ENCODE measurements around the gene LDLRAD1. TPM values are rescaled to one million over a fixed set of nuclear protein-coding genes. Genes with fewer than 3 reads are reported as not detected.

LDLRAD1 gene
- total RNA-seq, 1 experiment from 2014 or later, result not detected

GRCh38 chr1:54003249-54003646 is 14.7 kb downstream of the LDLRAD1 start:
- Histone ChIP-seq H3K9me3 (ENCODE audit: control insufficient read depth, low read depth, low read length) (no peaks in the 10 kb centered on the region), H2BK20ac (ENCODE audit: low read depth, low read length, poor library complexity, severe bottlenecking) (no peak overlapping the region), H2BK120ac (ENCODE audit: low read depth, low read length, poor library complexity, severe bottlenecking) (no peak overlapping the region), H3K27me3 (ENCODE audit: insufficient read depth, low read length) (no peaks in the 10 kb centered on the region), H3K4me1 (ENCODE audit: insufficient read depth, low read length) (no peaks in the 10 kb centered on the region), H2AFZ (ENCODE audit: low read length) (no peak overlapping the region), H2AK5ac (ENCODE audit: insufficient read length, low read length) (no peak overlapping the region), H3K27ac (ENCODE audit: insufficient read length, low read depth, low read length) (no peak overlapping the region), H3K23me2 (ENCODE audit: insufficient read length, low read depth, low read length, poor library complexity, severe bottlenecking) (no peaks in the 10 kb centered on the region), H2BK15ac (ENCODE audit: low read depth, low read length) (no peak overlapping the region), H4K20me1 (ENCODE audit: control insufficient read depth, insufficient read depth, insufficient read length) (no peaks in the 10 kb centered on the region), H3K4me2 (ENCODE audit: insufficient read depth, insufficient read length, low read length) (no peak overlapping the region), H3K23ac (ENCODE audit: insufficient read length, low read depth, low read length) (no peak overlapping the region), H3K14ac (ENCODE audit: insufficient read depth, low read length) (no peak overlapping the region), H3K79me2 (ENCODE audit: insufficient read depth, low read length) (no peaks in the 10 kb centered on the region), H3K56ac (ENCODE audit: insufficient read length, low read depth, low read length) (no peak overlapping the region), H4K91ac (ENCODE audit: insufficient read length, low read depth, low read length) (no peak overlapping the region), H4K5ac (ENCODE audit: insufficient read length, low read depth, low read length) (no peak overlapping the region), H3K18ac (ENCODE audit: insufficient read length, low read depth, low read length) (no peak overlapping the region), H3K4ac (ENCODE audit: low read depth, low read length) (no peak overlapping the region), H3T11ph (ENCODE audit: low read length) (no peak overlapping the region), H3K79me1 (ENCODE audit: insufficient read depth, low read depth, low read length, poor library complexity, severe bottlenecking) (no peaks in the 10 kb centered on the region), H2BK12ac (ENCODE audit: insufficient read length, low read depth, low read length) (no peak overlapping the region), H3K9ac (ENCODE audit: extremely low read depth, insufficient read length, low read length) (no peak overlapping the region), H2BK5ac (ENCODE audit: insufficient read length, low read length) (no peak overlapping the region), H4K8ac (replicated peaks; ENCODE audit: insufficient read length, low read depth, low read length) (no peak overlapping the region)
- WGBS (ENCODE audit: extremely low coverage, insufficient read length, low lambda C conversion rate), result no CpG with 5 or more reads among the region's 12 CpGs
- Mint-ChIP-seq H3K27me3 (ENCODE audit: low read depth) (peaks cover 9% of the 10 kb centered on the region), H3K4me3 (no peak overlapping the region), H3K27ac (no peak overlapping the region), H3K4me1 (no peaks in the 10 kb centered on the region), H3K36me3 (ENCODE audit: insufficient read depth in 1 of 3, low read depth in 3 of 3) (no peaks in the 10 kb centered on the region; a peak in 1 of 7 replicates), H3K9me3 (peaks cover 8 to 11% of the 10 kb centered on the region in 2 experiments; a peak in 4 of 5 replicates)
- no peak for TF ChIP-seq CTCF (conservative IDR thresholded peaks at IDR 0.05)
- no peak for DNase-seq

Data from H9 (cell line).